Fibroblast of lung (primary cell): ENCODE data around the gene KCNJ9. TPM values are rescaled to one million over a fixed set of nuclear protein-coding genes. Genes with fewer than 3 reads are reported as not detected.

Experiments
- DNase-seq, 2 donors: peaks; one replicate each; pipeline versions ENCODE4 v3.0.0 to v3.0.0-alpha.2; 2010; ENCODE audit warnings: low read depth in 2 of 2
- H2AFZ ChIP-seq: 2 replicates; pipeline ENCODE4 v1.5.1; 2012; ENCODE audit warnings: low read length, control low read depth, inconsistent platforms
- H3K27ac ChIP-seq: 2 replicates; pipeline ENCODE4 v1.5.1; 2011; ENCODE audit warnings: low read length, control low read depth; ENCODE audit not compliant: insufficient read depth
- H3K27me3 ChIP-seq: 2 replicates; pipeline ENCODE4 v1.5.1; 2011; ENCODE audit warnings: mild to moderate bottlenecking, low read length; ENCODE audit not compliant: control insufficient read depth, insufficient read depth
- H3K36me3 ChIP-seq: 2 replicates; pipeline ENCODE4 v1.5.1; 2011; ENCODE audit warnings: low read length; ENCODE audit not compliant: control insufficient read depth, insufficient read depth
- H3K4me1 ChIP-seq: 2 replicates; pipeline ENCODE4 v1.5.1; 2011; ENCODE audit warnings: low read length; ENCODE audit not compliant: control insufficient read depth, insufficient read depth; ENCODE audit errors: extremely low read depth
- H3K4me2 ChIP-seq: 2 replicates; pipeline ENCODE4 v1.5.1; 2011; ENCODE audit warnings: low read length, control low read depth; ENCODE audit not compliant: insufficient read depth; ENCODE audit errors: extremely low read depth
- H3K4me3 ChIP-seq, 4 experiments: fragments of 200-600 bp in 1 of 4; sonication (generic) in 1 of 4; replicated peaks in 1 of 4; 2 replicates each; pipeline ENCODE4 v1.5.1; 2011 to 2016; ENCODE audit warnings: low read length in 4 of 4, low read depth in 3 of 4, mild to moderate bottlenecking in 3 of 4, control low read depth in 2 of 4, inconsistent platforms in 1 of 4, mixed read lengths in 1 of 4; ENCODE audit not compliant: insufficient read depth in 1 of 4; ENCODE audit errors: control extremely low read depth in 1 of 4
- H3K79me2 ChIP-seq: 2 replicates; pipeline ENCODE4 v1.5.1; 2012; ENCODE audit warnings: mild to moderate bottlenecking, low read length, inconsistent platforms; ENCODE audit not compliant: control insufficient read depth, insufficient read depth
- H3K9ac ChIP-seq: 2 replicates; pipeline ENCODE4 v1.5.1; 2011; ENCODE audit warnings: mild to moderate bottlenecking, low read length, control low read depth; ENCODE audit not compliant: insufficient read depth
- H3K9me3 ChIP-seq: 2 replicates; pipeline ENCODE4 v1.5.1; 2012; ENCODE audit warnings: low read depth, low read length; ENCODE audit not compliant: control insufficient read depth, insufficient read depth
- H4K20me1 ChIP-seq: 2 replicates; pipeline ENCODE4 v1.5.1; 2011; ENCODE audit warnings: low read length; ENCODE audit not compliant: control insufficient read depth, insufficient read depth; ENCODE audit errors: extremely low read depth
- CTCF ChIP-seq, 2 donors: IDR thresholded peaks in 1 of 2; conservative IDR thresholded peaks in 1 of 2; 1 replicate in 1 of 2; 2 replicates in 1 of 2; pipeline ENCODE4 v1.5.1; 2011 to 2012; ENCODE audit warnings: low read length in 2 of 2, control low read depth in 1 of 2, inconsistent platforms in 1 of 2, low read depth in 1 of 2, mild to moderate bottlenecking in 1 of 2
- EZH2 ChIP-seq: IDR thresholded peaks from 2 replicates; pipeline ENCODE4 v1.5.1; 2012; ENCODE audit warnings: low read length, control low read depth, mild to moderate bottlenecking; ENCODE audit errors: missing control alignments
- polyA plus RNA-seq, 2 donors: library from polyadenylated mRNA; depleted of rRNA in 1 of 2; stranded (reverse) in 1 of 2; unstranded in 1 of 2; fragments of >200 nt; gene quantifications; 2 replicates each; pipeline ENCODE4 v1.2.1, GENCODE V29; 2011 to 2012; ENCODE audit warnings: missing spikeins in 1 of 2
- total RNA-seq: library from RNA; depleted of rRNA; stranded (reverse); fragments of >200 nt; gene quantifications from 2 replicates; pipeline ENCODE4 v1.2.1, GENCODE V29; 2014

The KCNJ9 gene
- total and polyA plus RNA-seq, 2 donors (not counting 1 experiment from before 2014, with no cell fraction given) = under 0.01 TPM; not detected in 1

GRCh38 chr1:160101717-160102522 is 20.6 kb downstream of the KCNJ9 start:
- H3K4me3 ChIP-seq = no peak overlapping the region
- no peaks in the 10 kb centered on the region for H3K9me3 ChIP-seq
- H3K27ac ChIP-seq = no peak overlapping the region
- no peak for TF ChIP-seq EZH2
- no peak for TF ChIP-seq CTCF (conservative IDR thresholded peaks at IDR 0.05 in 1 of 2, IDR thresholded peaks at IDR 0.05 in 1 of 2; ENCODE audit: low read depth in 1 of 2, low read length in 2 of 2)
- peaks cover 7% of the 10 kb centered on the region for H3K4me1 ChIP-seq
- peaks cover 4% of the 10 kb centered on the region for H3K27me3 ChIP-seq
- no peak for DNase-seq
- H3K9ac ChIP-seq = no peak overlapping the region
- H2AFZ ChIP-seq = no peak overlapping the region
- no peaks in the 10 kb centered on the region for H3K79me2 ChIP-seq
- H4K20me1 ChIP-seq = no peaks in the 10 kb centered on the region
- no peak overlapping the region for H3K4me2 ChIP-seq
- no peaks in the 10 kb centered on the region for H3K36me3 ChIP-seq

GRCh38 chr1:160103658-160104408 is 22.5 kb downstream of the KCNJ9 start:
- Histone ChIP-seq H3K27ac (no peak overlapping the region), H3K79me2 (no peaks in the 10 kb centered on the region), H3K4me2 (no peak overlapping the region), H3K4me3 (no peak overlapping the region), H2AFZ (no peak overlapping the region), H3K9me3 (no peaks in the 10 kb centered on the region), H3K27me3 (peaks cover 8% of the 10 kb centered on the region), H3K36me3 (no peaks in the 10 kb centered on the region), H3K9ac (no peak overlapping the region), H4K20me1 (no peaks in the 10 kb centered on the region), H3K4me1 (peaks cover 2% of the 10 kb centered on the region)
- no peak for TF ChIP-seq CTCF (conservative IDR thresholded peaks at IDR 0.05 in 1 of 2, IDR thresholded peaks at IDR 0.05 in 1 of 2; ENCODE audit: low read depth in 1 of 2, low read length in 2 of 2)
- TF ChIP-seq EZH2 = no peak
- DNase-seq = no peak

- Histone ChIP-seq H3K9ac (no peak overlapping the region), H2AFZ (no peak overlapping the region), H3K4me3 (no peak overlapping the region), H3K27ac (no peak overlapping the region), H3K36me3 (no peaks in the 10 kb centered on the region), H3K27me3 (peaks cover 8% of the 10 kb centered on the region), H3K4me1 (peaks cover 2% of the 10 kb centered on the region), H4K20me1 (no peaks in the 10 kb centered on the region), H3K79me2 (no peaks in the 10 kb centered on the region), H3K9me3 (no peaks in the 10 kb centered on the region), H3K4me2 (no peak overlapping the region)
- TF ChIP-seq CTCF (conservative IDR thresholded peaks at IDR 0.05 in 1 of 2, IDR thresholded peaks at IDR 0.05 in 1 of 2; ENCODE audit: low read depth in 1 of 2, low read length in 2 of 2) (no peak), EZH2 (no peak)
- no peak for DNase-seq
Measured at GRCh38 chr1:160104486-160104885, 23.1 kb downstream of the KCNJ9 start.
